HEK293 (cell line): ENCODE results near the gene MYOZ3.
A peak's percentile ranks its signal among the peaks of the same experiment; 100 is the strongest.

Experiments
- CTCF ChIA-PET: fragments of 350-600 bp; formaldehyde crosslinking; extraction: SDS; loops from one replicate; lab custom pipeline; 2021; ENCODE audit warnings: antibody characterized with exemption; lab: Yijun Ruan, JAX
- POLR2A ChIA-PET: fragments of 300-600 bp; formaldehyde crosslinking; extraction: SDS; loops from one replicate; lab custom pipeline; 2020; ENCODE audit warnings: antibody characterized with exemption, inconsistent platforms; lab: Yijun Ruan, JAX
- H3K27ac ChIP-seq: fragments of 200-500 bp; sonication (Bioruptor generic); 2 replicates; pipeline ENCODE4 v1.5.1; 2014; ENCODE audit warnings: low read depth, low read length, control low read depth, inconsistent platforms; ENCODE audit errors: extremely low read depth
- H3K36me3 ChIP-seq, 2 experiments: fragments of 200-500 bp in 1 of 2; sonication (Bioruptor generic) in 1 of 2; 1 replicate in 1 of 2; 2 replicates in 1 of 2; pipeline ENCODE4 v1.5.1; 2014 to 2017; ENCODE audit warnings: inconsistent platforms in 2 of 2, low read length in 2 of 2; ENCODE audit not compliant: control insufficient read depth in 2 of 2, insufficient read depth in 1 of 2
- H3K4me1 ChIP-seq: fragments of 200-500 bp; sonication (Bioruptor generic); 2 replicates; pipeline ENCODE4 v1.5.1; 2014; ENCODE audit warnings: mild to moderate bottlenecking, low read length, inconsistent platforms; ENCODE audit not compliant: control insufficient read depth, insufficient read depth
- H3K4me3 ChIP-seq: 2 replicates; pipeline ENCODE4 v1.5.1; 2011; ENCODE audit warnings: low read depth, mild to moderate bottlenecking, control low read depth, low read length, moderate library complexity
- H3K9me3 ChIP-seq: fragments of 200-500 bp; sonication (Bioruptor generic); 2 replicates; pipeline ENCODE4 v1.5.1; 2014; ENCODE audit warnings: low read depth, low read length, inconsistent platforms; ENCODE audit not compliant: control insufficient read depth, insufficient read depth
- GFI1B ChIP-seq: fragments of 450-650 bp; formaldehyde crosslinking; IDR thresholded peaks from 2 replicates; pipeline ENCODE4 v1.5.1; 2016; ENCODE audit warnings: missing biosample characterization, missing genetic modification characterization
- MEIS1 ChIP-seq: sonication (generic); formaldehyde crosslinking; IDR thresholded peaks from 2 replicates; pipeline ENCODE4 v1.8.1; 2022; ENCODE audit warnings: missing genetic modification reagents, mild to moderate bottlenecking, borderline replicate concordance
- PATZ1 ChIP-seq: fragments of 450-650 bp; formaldehyde crosslinking; IDR thresholded peaks from 2 replicates; pipeline ENCODE4 v1.5.1; 2016; ENCODE audit warnings: missing biosample characterization, missing genetic modification characterization
- PRDM10 ChIP-seq: fragments of 450-650 bp; formaldehyde crosslinking; IDR thresholded peaks from 2 replicates; pipeline ENCODE4 v1.5.1; 2016; ENCODE audit warnings: missing biosample characterization, missing genetic modification characterization
- TSHZ1 ChIP-seq: fragments of 450-650 bp; formaldehyde crosslinking; IDR thresholded peaks from 2 replicates; pipeline ENCODE4 v1.5.1; 2016; ENCODE audit warnings: missing biosample characterization, missing genetic modification characterization, borderline replicate concordance
- ZBTB26 ChIP-seq: fragments of 450-650 bp; formaldehyde crosslinking; optimal IDR thresholded peaks from 2 replicates; pipeline ENCODE3; 2016; ENCODE audit warnings: missing biosample characterization, mild to moderate bottlenecking, missing genetic modification characterization
- ZNF138 ChIP-seq: fragments of 450-650 bp; formaldehyde crosslinking; IDR thresholded peaks from 2 replicates; pipeline ENCODE4 v1.5.1; 2016; ENCODE audit warnings: missing biosample characterization, missing genetic modification characterization, borderline replicate concordance
- ZNF350 ChIP-seq: fragments of 450-650 bp; formaldehyde crosslinking; IDR thresholded peaks from 2 replicates; pipeline ENCODE4 v1.5.0; 2017; ENCODE audit warnings: missing biosample characterization, mild to moderate bottlenecking, missing genetic modification characterization
- ZNF621 ChIP-seq: fragments of 450-650 bp; formaldehyde crosslinking; IDR thresholded peaks from 2 replicates; pipeline ENCODE4 v1.5.1; 2017; ENCODE audit warnings: missing biosample characterization, missing genetic modification characterization
- ZNF623 ChIP-seq: fragments of 450-650 bp; formaldehyde crosslinking; IDR thresholded peaks from 2 replicates; pipeline ENCODE4 v1.5.1; 2016; ENCODE audit warnings: missing biosample characterization, missing genetic modification characterization
- ZXDB ChIP-seq: fragments of 450-650 bp; formaldehyde crosslinking; IDR thresholded peaks from 2 replicates; pipeline ENCODE4 v1.5.1; 2016; ENCODE audit warnings: missing biosample characterization, missing genetic modification characterization

The MYOZ3 gene

GRCh38 chr5:150645070-150645700, 15.9 kb upstream of the MYOZ3 start (continued):
- peak; percentile 82 for TF ChIP-seq PATZ1
- TF ChIP-seq, all 188 proteins: peak for 24

GRCh38 chr5:150647275-150648251, 13.5 kb upstream of the MYOZ3 start:
- H3K27ac ChIP-seq = no peak overlapping the region
- TF ChIP-seq PRDM10 (tag by site-specific recombination) (0 out of 2 replicates have a peak, but pooled peaks have one; percentile 34), PATZ1 (no peak), ZNF138 (no peak), TSHZ1 (tag by site-specific recombination) (no peak), MEIS1 (CRISPR knock-in tag) (no peak), ZNF350 (tag by site-specific recombination) (no peak), ZNF621 (tag by site-specific recombination) (no peak), ZXDB (tag by site-specific recombination) (no peak), GFI1B (tag by site-specific recombination) (no peak), ZNF623 (tag by site-specific recombination) (peak; percentile 92), ZBTB26 (tag by site-specific recombination) (no peak)
- TF ChIP-seq, all 188 proteins: peak for 2
- Histone ChIP-seq H3K4me3 (no peak overlapping the region), H3K4me1 (peaks cover 14% of the 10 kb centered on the region), H3K36me3 (no peaks in the 10 kb centered on the region), H3K9me3 (no peaks in the 10 kb centered on the region)
- CTCF ChIA-PET = interaction anchor here (0.7 to 9.4 kb wide), 3 partner anchors 87 to 557 kb away, joined by 3 to 60 read pairs (median 5); no protein-coding TSS in a partner anchor
- POLR2A ChIA-PET = no interaction called here
